Epithelial cell of proximal tubule (primary cell): Measurements from ENCODE around the gene FAM170B. TPM values are rescaled to one million over a fixed set of nuclear protein-coding genes. Genes with fewer than 3 reads are reported as not detected.

ENCODE experiments used
- DNase-seq: peaks from one replicate; pipeline ENCODE4 v3.0.0-alpha.2; 2011; ENCODE audit warnings: low read depth
- H3K4me3 ChIP-seq: 2 replicates; pipeline ENCODE4 v1.5.1; 2011; ENCODE audit warnings: low read depth, mild to moderate bottlenecking, low read length
- CTCF ChIP-seq: conservative IDR thresholded peaks from 2 replicates; pipeline ENCODE4 v1.5.1; 2012; ENCODE audit warnings: low read depth, mild to moderate bottlenecking, low read length
- total RNA-seq: library from RNA; depleted of rRNA; stranded (reverse); fragments of >200 nt; gene quantifications from 2 replicates; pipeline ENCODE4 v1.2.3, GENCODE V29; 2015

Gene FAM170B
- total RNA-seq, 1 donor from 2014 or later = not detected

GRCh38 chr10:49092477-49092876 lies 41.3 kb downstream of the FAM170B start:
- DNase-seq = no peak
- no peak overlapping the region for H3K4me3 ChIP-seq
- TF ChIP-seq CTCF = no peak

GRCh38 chr10:49091450-49092210 lies 42.2 kb downstream of the FAM170B start:
- no peak for DNase-seq
- H3K4me3 ChIP-seq = no peak overlapping the region
- TF ChIP-seq CTCF = no peak

GRCh38 chr10:49090696-49091380 lies 43.0 kb downstream of the FAM170B start:
- H3K4me3 ChIP-seq = no peak overlapping the region
- TF ChIP-seq CTCF = no peak
- DNase-seq = no peak

GRCh38 chr10:49090189-49090575 lies 43.6 kb downstream of the FAM170B start:
- no peak for DNase-seq
- no peak for TF ChIP-seq CTCF
- no peak overlapping the region for H3K4me3 ChIP-seq

- H3K4me3 ChIP-seq = no peak overlapping the region
- no peak for TF ChIP-seq CTCF
- no peak for DNase-seq
These were observed 44.1 kb downstream of the FAM170B start for GRCh38 chr10:49089557-49090188.

- no peak for DNase-seq
- no peak overlapping the region for H3K4me3 ChIP-seq
- no peak for TF ChIP-seq CTCF
These were observed 44.7 kb downstream of the FAM170B start for GRCh38 chr10:49089152-49089551.
